Measurements from ENCODE around the gene MT2A.

Gene MT2A

GRCh38 chr16:56641166-56641565 is 32.8 kb downstream of the MT2A start:
- DNase-seq, result no peak

GRCh38 chr16:56643080-56643778 is 34.8 kb downstream of the MT2A start:
- no peak for DNase-seq

GRCh38 chr16:56643833-56644232 is 35.4 kb downstream of the MT2A start:
- no peak for DNase-seq

GRCh38 chr16:56645311-56645710 is 36.9 kb downstream of the MT2A start:
- no peak for DNase-seq

GRCh38 chr16:56645838-56646237 is 37.5 kb downstream of the MT2A start:
- DNase-seq, result no peak

- DNase-seq, result no peak
Measured at GRCh38 chr16:56647641-56648431, 39.5 kb downstream of the MT2A start.

GRCh38 chr16:56649271-56649670 is 40.9 kb downstream of the MT2A start:
- DNase-seq, result no peak

GRCh38 chr16:56649820-56650219 is 41.4 kb downstream of the MT2A start:
- DNase-seq, result no peak

- DNase-seq, result no peak
Measured at GRCh38 chr16:56651586-56651985, 43.2 kb downstream of the MT2A start, which contains the start of gene MT1B. Gene MT1B (plus strand): TSS chr16:56651886. CDS start chr16:56651954, 68 bp downstream.

- DNase-seq, result no peak
Measured at GRCh38 chr16:56652600-56652999, 44.2 kb downstream of the MT2A start.

- DNase-seq, result no peak
Measured at GRCh38 chr16:56653218-56653617, 44.8 kb downstream of the MT2A start.

- DNase-seq, result peak; percentile 18 to 63
Measured at GRCh38 chr16:56657555-56658326, 49.4 kb downstream of the MT2A start, which contains the start of gene MT1F. Gene MT1F (plus strand): TSS chr16:56657959. CDS start chr16:56658059, 100 bp downstream.

GRCh38 chr16:56658327-56658875 is 50.0 kb downstream of the MT2A start:
- no peak for DNase-seq

Measured in NCI-H187 (cell line).